Stimulated activated CD8-positive, alpha-beta memory T cell treated with anti-CD3 and anti-CD28 coated beads, Interleukin-12 subunit alpha, Interleukin-12 subunit beta, amount 100 ng/mL, for 1 hour (primary cell): Measurements from ENCODE around the gene AZIN2.
"Not testable (repeated sequence)": the region's sequence is repeated elsewhere in the genome, so short reads cannot be mapped to it uniquely, and the experiment has no call there.

Source experiments
- DNase-seq: peaks from one replicate; pipeline ENCODE4 v3.0.0-alpha.2; 2020; ENCODE audit warnings: low read depth

Gene AZIN2

GRCh38 chr1:33128781-33129180 is 47.8 kb downstream of the AZIN2 start:
- no peak for DNase-seq

GRCh38 chr1:33130297-33130696 is 49.3 kb downstream of the AZIN2 start:
- DNase-seq, result no peak

- DNase-seq, result no peak
These were observed 50.2 kb downstream of the AZIN2 start for GRCh38 chr1:33131191-33131590.

- no peak for DNase-seq
These were observed 51.6 kb downstream of the AZIN2 start for GRCh38 chr1:33132549-33132948.

GRCh38 chr1:33133478-33134105 is 52.6 kb downstream of the AZIN2 start:
- no peak for DNase-seq

- DNase-seq, result not testable (repeated sequence)
These were observed 55.1 kb downstream of the AZIN2 start for GRCh38 chr1:33136041-33136440.

- DNase-seq, result peak; percentile 8
These were observed 56.8 kb downstream of the AZIN2 start for GRCh38 chr1:33137800-33138199.

GRCh38 chr1:33140153-33141149 is 59.5 kb downstream of the AZIN2 start:
- no peak for DNase-seq

GRCh38 chr1:33141216-33141615 is 60.3 kb downstream of the AZIN2 start:
- DNase-seq, result no peak

GRCh38 chr1:33141781-33142180 is 60.8 kb downstream of the AZIN2 start:
- DNase-seq, result no peak

GRCh38 chr1:33142483-33143064 is 61.6 kb downstream of the AZIN2 start:
- DNase-seq, result no peak

GRCh38 chr1:33143176-33143575 is 62.2 kb downstream of the AZIN2 start:
- no peak for DNase-seq

- DNase-seq, result no peak
These were observed 62.7 kb downstream of the AZIN2 start for GRCh38 chr1:33143698-33144097.

- no peak for DNase-seq
These were observed 65.0 kb downstream of the AZIN2 start for GRCh38 chr1:33146003-33146402.

- no peak for DNase-seq
These were observed 66.5 kb downstream of the AZIN2 start for GRCh38 chr1:33147275-33147996.

GRCh38 chr1:33147997-33148314 is 67.0 kb downstream of the AZIN2 start:
- no peak for DNase-seq

GRCh38 chr1:33148615-33149014 is 67.7 kb downstream of the AZIN2 start:
- DNase-seq, result no peak

- DNase-seq, result no peak
These were observed 68.7 kb downstream of the AZIN2 start for GRCh38 chr1:33149453-33150190.

GRCh38 chr1:33150522-33150921 is 69.6 kb downstream of the AZIN2 start:
- no peak for DNase-seq

- DNase-seq, result no peak
These were observed 70.2 kb downstream of the AZIN2 start for GRCh38 chr1:33151116-33151515.

- DNase-seq, result no peak
These were observed 71.9 kb downstream of the AZIN2 start for GRCh38 chr1:33152685-33153432.
